HG03439 (cell line): ENCODE results near the gene HMX1.

Experiments used
- ATAC-seq: cut with Tn5 transposase; IDR thresholded peaks from one replicate; pipeline ENCODE4 v1.9.1; 2021; ENCODE audit warnings: mild to moderate bottlenecking, moderate library complexity; ENCODE audit not compliant: unreplicated experiment

The HMX1 gene

DNA sequence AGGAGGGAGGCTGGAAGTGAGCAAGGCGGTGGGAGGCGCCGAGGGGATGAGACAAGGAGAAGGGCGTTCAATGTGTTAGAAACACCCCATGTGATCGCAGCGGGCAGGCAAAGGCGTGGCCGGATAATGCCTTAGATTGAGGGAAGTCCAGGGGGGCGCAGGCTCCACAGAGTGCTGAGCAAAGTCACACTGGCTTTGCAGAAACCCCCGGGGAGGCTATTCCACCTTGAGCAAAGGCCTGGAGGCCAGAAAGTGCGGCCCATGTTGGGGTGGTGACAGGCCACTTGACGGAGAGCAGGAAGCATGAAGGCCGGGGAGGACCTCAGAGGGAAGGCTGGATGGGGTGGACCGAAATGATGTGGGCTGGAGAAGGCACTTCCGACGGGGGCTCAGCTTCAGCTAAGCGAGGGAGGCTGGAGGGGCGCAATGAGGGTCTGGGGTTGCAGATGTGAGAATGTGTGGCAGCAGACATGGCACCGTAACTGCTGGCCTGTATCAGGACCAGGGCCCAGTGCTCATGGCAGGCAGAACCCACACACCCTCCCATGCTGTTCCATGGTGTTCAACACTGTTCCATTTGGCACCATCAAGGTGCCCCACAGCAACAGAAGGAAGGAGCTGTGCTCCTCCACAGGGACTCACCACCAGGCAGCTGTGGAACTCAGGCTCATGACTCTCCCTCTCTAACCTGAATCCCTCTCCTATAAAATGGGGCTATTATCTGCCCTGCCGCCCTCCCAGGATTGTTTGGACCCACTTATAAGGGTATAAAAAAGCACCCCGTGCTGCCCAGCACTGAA, 50.3 kb downstream of the HMX1 start:
- no peak for ATAC-seq

DNA sequence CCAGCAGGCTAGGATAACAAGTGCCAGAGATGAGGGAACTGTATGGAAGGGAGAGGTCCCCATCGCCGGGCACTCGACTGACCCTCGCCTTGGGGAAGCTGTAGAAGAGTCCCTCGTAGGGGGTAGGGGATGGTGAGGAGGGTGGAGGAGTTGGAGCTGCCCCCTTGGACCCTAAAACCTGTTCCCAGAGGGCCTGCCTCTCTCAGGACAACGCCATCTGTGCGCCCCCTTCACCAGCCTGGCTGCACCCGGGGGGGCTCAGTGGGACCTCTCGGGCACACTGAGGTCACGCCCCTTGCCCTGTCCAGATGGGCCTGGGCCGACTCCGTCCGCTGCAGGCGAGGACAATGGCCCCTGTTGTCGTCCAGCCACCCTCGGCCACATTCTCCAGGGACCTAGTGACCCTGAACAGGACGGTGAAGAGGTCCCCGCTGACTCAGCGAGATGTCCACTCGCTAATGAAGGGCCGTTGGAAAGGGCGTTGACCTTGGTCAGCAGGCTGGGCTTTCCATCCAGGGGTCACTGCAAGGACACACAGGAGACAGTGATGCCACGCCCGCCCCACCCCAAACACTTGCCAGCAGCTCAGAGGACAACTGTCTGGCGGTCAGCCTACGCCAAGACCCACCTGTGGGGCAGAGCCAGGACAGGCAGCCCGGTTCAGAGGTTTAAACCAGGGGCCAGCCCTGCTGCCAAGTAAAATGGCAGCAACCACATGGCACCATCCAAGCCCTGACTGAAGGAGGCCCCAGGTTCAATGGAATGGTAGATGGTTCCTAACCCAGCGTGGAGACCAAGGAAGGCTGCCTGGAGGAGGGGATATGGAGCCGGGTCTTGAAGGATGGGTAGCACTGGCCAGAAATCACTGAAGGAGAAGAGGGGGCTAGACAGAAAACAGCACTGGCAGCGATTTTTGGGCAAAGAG, 51.2 kb downstream of the HMX1 start:
- ATAC-seq, result no peak

DNA sequence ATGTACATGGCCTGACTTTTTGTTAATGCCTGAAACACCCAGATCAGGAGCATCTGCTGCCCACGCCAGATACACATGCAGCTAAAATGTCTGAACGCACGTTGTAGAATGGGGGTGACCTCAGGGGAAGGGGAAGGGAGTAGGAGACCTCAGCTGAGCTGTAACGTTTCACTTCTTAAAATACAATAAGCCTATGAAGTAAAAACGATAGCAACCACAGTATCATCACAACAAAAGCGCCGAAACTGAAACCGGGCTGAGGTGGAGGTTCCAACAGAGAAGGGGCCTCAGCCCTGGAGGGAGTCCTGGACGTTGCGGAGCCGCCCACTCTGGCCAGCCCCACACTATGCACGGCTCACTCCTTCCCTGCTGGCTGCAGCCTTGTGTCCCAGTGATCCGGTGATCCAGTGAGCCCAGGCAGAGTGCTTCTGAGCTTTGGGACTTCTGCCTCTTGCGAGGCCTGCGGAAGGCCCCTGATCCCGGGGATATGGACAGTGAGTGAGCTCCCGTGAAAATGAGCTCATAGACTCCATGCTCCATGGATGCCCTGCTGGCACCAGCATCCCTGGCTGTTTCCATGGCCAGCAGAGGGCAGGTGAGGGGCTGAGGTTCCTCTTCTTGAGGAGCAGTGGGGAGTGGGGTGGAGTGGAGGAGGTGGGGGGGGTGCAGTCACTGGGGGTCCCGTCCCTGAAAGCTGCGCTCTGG, 52.0 kb downstream of the HMX1 start:
- no peak for ATAC-seq

DNA sequence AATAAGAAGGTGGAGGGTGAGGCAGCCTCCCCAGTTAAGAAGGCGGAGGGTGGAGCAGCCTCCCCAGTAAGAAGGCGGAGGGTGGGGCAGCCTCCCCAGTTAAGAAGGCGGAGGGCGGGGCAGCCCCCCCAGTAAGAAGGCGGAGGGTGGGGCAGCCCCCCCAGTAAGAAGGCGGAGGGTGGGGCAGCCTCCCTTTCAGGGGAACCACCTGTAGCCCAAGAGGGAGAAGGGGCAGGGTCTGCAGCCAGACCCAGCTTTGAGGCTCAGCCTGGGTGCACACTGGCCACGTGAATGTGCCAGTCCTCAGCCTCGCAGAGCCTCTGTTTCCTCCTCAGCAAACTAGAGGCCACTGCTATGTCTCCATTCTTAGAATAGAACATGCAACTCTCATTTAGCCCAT, 52.6 kb downstream of the HMX1 start:
- ATAC-seq, result no peak

DNA sequence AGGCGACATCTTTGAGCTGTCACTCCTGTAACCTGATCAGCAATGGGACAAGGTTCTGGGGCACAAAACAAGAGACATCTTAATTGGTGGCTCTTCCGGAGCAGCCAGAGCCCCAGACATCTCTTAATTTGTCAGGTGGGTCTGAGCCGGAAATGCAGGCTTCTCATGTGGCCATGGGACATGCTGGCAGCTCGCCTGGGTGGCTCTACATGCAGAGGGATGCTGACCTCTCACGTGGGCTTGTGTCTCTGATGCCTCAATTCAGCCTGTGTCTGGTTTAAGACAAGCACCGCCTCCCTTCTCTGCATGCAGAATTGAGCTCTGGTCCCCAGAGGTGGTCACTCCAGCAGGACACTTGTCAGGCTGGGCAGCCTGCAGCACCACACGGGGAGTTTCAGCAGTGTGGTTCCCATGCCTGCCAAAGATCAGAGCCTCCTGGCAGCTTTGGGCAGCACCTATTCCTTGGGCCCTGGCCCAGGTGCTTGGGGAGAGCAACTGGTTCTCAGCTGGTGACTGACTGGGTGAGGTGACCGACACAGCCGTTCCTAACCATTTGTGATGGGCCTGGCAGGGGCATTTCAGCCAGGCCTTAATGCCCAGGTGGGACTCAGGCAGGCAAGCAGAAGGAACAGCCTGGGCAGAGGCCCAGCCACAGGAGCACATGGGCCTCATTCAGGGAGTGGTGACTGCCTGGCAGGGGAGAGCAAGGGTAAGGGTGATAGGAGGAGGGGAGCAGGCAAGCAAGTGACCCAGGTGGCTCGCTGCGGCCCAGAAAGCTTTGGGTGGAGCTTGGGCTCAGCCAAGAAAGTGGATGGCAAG, 53.4 kb downstream of the HMX1 start:
- ATAC-seq, result no peak

DNA sequence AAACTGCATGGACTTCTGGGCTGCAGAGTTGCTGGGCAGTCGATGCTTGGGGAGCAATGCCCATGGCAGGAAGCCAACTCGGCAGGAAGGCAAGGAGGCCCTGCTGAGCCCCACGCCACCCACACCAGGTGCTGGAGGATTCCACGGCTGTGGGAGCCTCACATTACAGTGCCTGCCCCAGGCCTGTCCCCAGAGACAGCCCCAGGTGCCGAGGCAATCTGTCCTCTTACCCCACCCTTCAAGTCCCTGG, 53.9 kb downstream of the HMX1 start:
- ATAC-seq, result no peak

DNA sequence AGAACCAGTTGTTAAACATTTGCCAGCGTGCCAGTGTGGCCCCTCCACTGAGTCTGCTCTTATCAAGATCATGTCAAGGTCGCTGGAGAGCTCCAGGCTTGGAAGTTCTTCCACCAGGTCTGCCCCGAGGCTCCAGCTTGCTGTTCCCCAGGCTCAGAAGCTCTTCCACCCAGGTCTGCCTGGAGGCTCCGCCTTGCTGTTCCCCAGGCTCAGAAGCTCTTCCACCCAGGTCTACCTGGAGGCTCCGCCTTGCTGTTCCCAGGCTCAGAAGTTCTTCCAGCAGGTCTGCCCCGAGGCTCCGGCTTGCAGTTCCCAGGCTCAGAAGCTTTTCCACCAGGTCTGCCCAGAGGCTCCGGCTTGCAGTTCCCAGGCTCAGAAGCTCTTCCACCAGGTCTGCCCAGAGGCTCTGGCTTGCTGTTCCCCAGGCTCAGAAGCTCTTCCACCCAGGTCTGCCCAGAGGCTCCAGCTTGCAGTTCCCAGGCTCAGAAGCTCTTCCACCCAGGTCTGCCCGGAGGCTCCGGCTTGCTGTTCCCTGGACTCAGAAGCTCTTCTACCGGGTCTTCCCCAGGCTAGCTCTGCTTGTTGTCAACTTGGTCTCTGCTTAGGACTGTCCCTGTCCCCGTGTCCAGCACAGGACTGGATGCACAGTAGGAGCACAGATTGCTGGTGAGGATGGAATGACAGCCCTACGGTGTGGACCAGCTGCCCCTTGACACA, 54.4 kb downstream of the HMX1 start:
- ATAC-seq, result no peak
